ENCODE results near the gene C1QTNF9B. TPM values are rescaled to one million over a fixed set of nuclear protein-coding genes. Genes with fewer than 3 reads are reported as not detected.

The C1QTNF9B gene
- total RNA-seq, 2 experiments from 2014 or later = not detected

GRCh38 chr13:23859904-23860303 lies 37.4 kb downstream of the C1QTNF9B start:
- Mint-ChIP-seq H3K4me3 (no peak overlapping the region), H3K9me3 (no peaks in the 10 kb centered on the region), H3K27ac (no peak overlapping the region), H3K4me1 (peaks cover 9% of the 10 kb centered on the region), H3K36me3 (peaks cover 7% of the 10 kb centered on the region), H3K27me3 (no peaks in the 10 kb centered on the region)
- DNase-seq (no peak), ATAC-seq (ENCODE audit: low read depth) (no peak)
- POLR2A ChIA-PET = no interaction called here

GRCh38 chr13:23859455-23859854 lies 37.8 kb downstream of the C1QTNF9B start:
- DNase-seq (no peak), ATAC-seq (ENCODE audit: low read depth) (no peak)
- no peaks in the 10 kb centered on the region for H3K9me3 Mint-ChIP-seq
- no peak overlapping the region for H3K4me3 Mint-ChIP-seq
- peaks cover 9% of the 10 kb centered on the region for H3K4me1 Mint-ChIP-seq
- no peak overlapping the region for H3K27ac Mint-ChIP-seq
- H3K27me3 Mint-ChIP-seq = no peaks in the 10 kb centered on the region
- peaks cover 7% of the 10 kb centered on the region for H3K36me3 Mint-ChIP-seq
- POLR2A ChIA-PET = no interaction called here

GRCh38 chr13:23858546-23858945 lies 38.8 kb downstream of the C1QTNF9B start:
- Mint-ChIP-seq H3K4me1 (peaks cover 9% of the 10 kb centered on the region), H3K27ac (no peak overlapping the region), H3K27me3 (no peaks in the 10 kb centered on the region), H3K36me3 (peaks cover 9% of the 10 kb centered on the region), H3K9me3 (no peaks in the 10 kb centered on the region), H3K4me3 (no peak overlapping the region)
- DNase-seq = no peak
- no peak for ATAC-seq (ENCODE audit: low read depth)
- POLR2A ChIA-PET = interaction anchor here (0.7 kb wide), 1 partner anchor 284 kb away, joined by 6 read pairs; no protein-coding TSS in a partner anchor

GRCh38 chr13:23856008-23856750 lies 41.1 kb downstream of the C1QTNF9B start:
- peaks cover 9% of the 10 kb centered on the region for H3K4me1 Mint-ChIP-seq
- DNase-seq = no peak
- H3K27me3 Mint-ChIP-seq = no peaks in the 10 kb centered on the region
- H3K9me3 Mint-ChIP-seq = no peaks in the 10 kb centered on the region
- POLR2A ChIA-PET = no interaction called here
- H3K27ac Mint-ChIP-seq = no peak overlapping the region
- H3K36me3 Mint-ChIP-seq = peaks cover 7% of the 10 kb centered on the region
- ATAC-seq (ENCODE audit: low read depth) = no peak
- H3K4me3 Mint-ChIP-seq = no peak overlapping the region

- no peak for ATAC-seq (ENCODE audit: low read depth)
Observed at GRCh38 chr13:23855360-23855759, 41.9 kb downstream of the C1QTNF9B start.

GRCh38 chr13:23852351-23852750 lies 45.0 kb downstream of the C1QTNF9B start:
- H3K27ac Mint-ChIP-seq = no peak overlapping the region
- H3K27me3 Mint-ChIP-seq = no peaks in the 10 kb centered on the region
- H3K36me3 Mint-ChIP-seq = peaks cover 7% of the 10 kb centered on the region
- no peaks in the 10 kb centered on the region for H3K9me3 Mint-ChIP-seq
- no peak overlapping the region for H3K4me3 Mint-ChIP-seq
- H3K4me1 Mint-ChIP-seq = peaks cover 2% of the 10 kb centered on the region
- DNase-seq (no peak), ATAC-seq (ENCODE audit: low read depth) (no peak)
- POLR2A ChIA-PET = no interaction called here

More at GRCh38 chr13:23855360-23855759, 41.9 kb downstream of the C1QTNF9B start:
- Mint-ChIP-seq H3K4me1 (peaks cover 9% of the 10 kb centered on the region), H3K27me3 (no peaks in the 10 kb centered on the region), H3K27ac (no peak overlapping the region), H3K9me3 (no peaks in the 10 kb centered on the region), H3K4me3 (no peak overlapping the region), H3K36me3 (peaks cover 7% of the 10 kb centered on the region)
- POLR2A ChIA-PET = no interaction called here
- DNase-seq = no peak

GRCh38 chr13:23851106-23851505 lies 46.2 kb downstream of the C1QTNF9B start:
- H3K27ac Mint-ChIP-seq = no peak overlapping the region
- ATAC-seq (ENCODE audit: low read depth) = no peak
- H3K4me3 Mint-ChIP-seq = no peak overlapping the region
- no peaks in the 10 kb centered on the region for H3K27me3 Mint-ChIP-seq
- peaks cover 4% of the 10 kb centered on the region for H3K4me1 Mint-ChIP-seq
- no peaks in the 10 kb centered on the region for H3K9me3 Mint-ChIP-seq
- DNase-seq = no peak
- H3K36me3 Mint-ChIP-seq = peaks cover 3% of the 10 kb centered on the region
- POLR2A ChIA-PET = no interaction called here

- no peaks in the 10 kb centered on the region for H3K27me3 Mint-ChIP-seq
- no peak for ATAC-seq (ENCODE audit: low read depth)
- H3K27ac Mint-ChIP-seq = no peak overlapping the region
- POLR2A ChIA-PET = no interaction called here
- peaks cover 5% of the 10 kb centered on the region for H3K4me1 Mint-ChIP-seq
- no peaks in the 10 kb centered on the region for H3K9me3 Mint-ChIP-seq
- H3K4me3 Mint-ChIP-seq = no peak overlapping the region
- DNase-seq = no peak
- peaks cover 2% of the 10 kb centered on the region for H3K36me3 Mint-ChIP-seq
Observed at GRCh38 chr13:23850134-23850533, 47.2 kb downstream of the C1QTNF9B start.

GRCh38 chr13:23849670-23850069 lies 47.6 kb downstream of the C1QTNF9B start:
- peaks cover 5% of the 10 kb centered on the region for H3K4me1 Mint-ChIP-seq
- no peak overlapping the region for H3K4me3 Mint-ChIP-seq
- ATAC-seq (ENCODE audit: low read depth) (no peak), DNase-seq (no peak)
- H3K36me3 Mint-ChIP-seq = peaks cover 2% of the 10 kb centered on the region
- POLR2A ChIA-PET = no interaction called here
- no peak overlapping the region for H3K27ac Mint-ChIP-seq
- no peaks in the 10 kb centered on the region for H3K9me3 Mint-ChIP-seq
- no peaks in the 10 kb centered on the region for H3K27me3 Mint-ChIP-seq

- Mint-ChIP-seq H3K27me3 (no peaks in the 10 kb centered on the region), H3K4me3 (no peak overlapping the region), H3K36me3 (peaks cover under 1% of the 10 kb centered on the region), H3K27ac (no peak overlapping the region), H3K4me1 (peaks cover 11% of the 10 kb centered on the region), H3K9me3 (no peaks in the 10 kb centered on the region)
- POLR2A ChIA-PET = no interaction called here
- ATAC-seq (ENCODE audit: low read depth) (no peak), DNase-seq (no peak)
Observed at GRCh38 chr13:23848646-23849141, 48.6 kb downstream of the C1QTNF9B start.

GRCh38 chr13:23848019-23848418 lies 49.3 kb downstream of the C1QTNF9B start:
- POLR2A ChIA-PET = no interaction called here
- peaks cover 14% of the 10 kb centered on the region for H3K4me1 Mint-ChIP-seq
- no peak overlapping the region for H3K27ac Mint-ChIP-seq
- no peak for ATAC-seq (ENCODE audit: low read depth)
- no peaks in the 10 kb centered on the region for H3K36me3 Mint-ChIP-seq
- no peak for DNase-seq
- no peak overlapping the region for H3K4me3 Mint-ChIP-seq
- H3K27me3 Mint-ChIP-seq = no peaks in the 10 kb centered on the region
- no peaks in the 10 kb centered on the region for H3K9me3 Mint-ChIP-seq

- Mint-ChIP-seq H3K27ac (no peak overlapping the region), H3K27me3 (no peaks in the 10 kb centered on the region), H3K36me3 (no peaks in the 10 kb centered on the region), H3K4me1 (peaks cover 14% of the 10 kb centered on the region), H3K9me3 (no peaks in the 10 kb centered on the region), H3K4me3 (no peak overlapping the region)
- DNase-seq = no peak
- POLR2A ChIA-PET = no interaction called here
- no peak for ATAC-seq (ENCODE audit: low read depth)
Observed at GRCh38 chr13:23847497-23847896, 49.8 kb downstream of the C1QTNF9B start.

- POLR2A ChIA-PET = no interaction called here
- no peaks in the 10 kb centered on the region for H3K9me3 Mint-ChIP-seq
- no peak for DNase-seq
- peaks cover 14% of the 10 kb centered on the region for H3K4me1 Mint-ChIP-seq
- no peak overlapping the region for H3K4me3 Mint-ChIP-seq
- no peak for ATAC-seq (ENCODE audit: low read depth)
- H3K27ac Mint-ChIP-seq = no peak overlapping the region
- H3K36me3 Mint-ChIP-seq = peaks cover 3% of the 10 kb centered on the region
- no peaks in the 10 kb centered on the region for H3K27me3 Mint-ChIP-seq
Observed at GRCh38 chr13:23845105-23845725, 52.1 kb downstream of the C1QTNF9B start.

GRCh38 chr13:23844132-23844531 lies 53.2 kb downstream of the C1QTNF9B start:
- Mint-ChIP-seq H3K4me3 (peak overlapping the region; percentile 11), H3K4me1 (peaks cover 14% of the 10 kb centered on the region), H3K27ac (no peak overlapping the region), H3K36me3 (peaks cover 3% of the 10 kb centered on the region), H3K9me3 (no peaks in the 10 kb centered on the region), H3K27me3 (no peaks in the 10 kb centered on the region)
- no peak for ATAC-seq (ENCODE audit: low read depth)
- no peak for DNase-seq
- POLR2A ChIA-PET = no interaction called here
